H1 (cell line): ENCODE data around the gene CMIP. TPM values are rescaled to one million over a fixed set of nuclear protein-coding genes. Genes with fewer than 3 reads are reported as not detected.

Experiments
- BRCA1 ChIP-seq: IDR thresholded peaks from 2 replicates; pipeline ENCODE4 v1.6.1; 2012; ENCODE audit warnings: low read depth, low read length, improper control_type of control experiment
- CHD7 ChIP-seq: fragments of 300-600 bp; sonication (generic); IDR thresholded peaks from 2 replicates; pipeline ENCODE4 v1.7.1; 2012; ENCODE audit warnings: low read length, moderate library complexity, mild to moderate bottlenecking, inconsistent platforms; ENCODE audit not compliant: insufficient replicate concordance
- EP300 ChIP-seq, 2 experiments: IDR thresholded peaks; 1 replicate in 1 of 2; 2 replicates in 1 of 2; pipeline ENCODE4 v1.6.1; 2011 to 2012; ENCODE audit warnings: low read depth in 2 of 2, low read length in 2 of 2, mild to moderate bottlenecking in 2 of 2, borderline replicate concordance in 1 of 2, inconsistent platforms in 1 of 2, moderate library complexity in 1 of 2
- NRF1 ChIP-seq: IDR thresholded peaks from 2 replicates; pipeline ENCODE4 v1.6.1; 2011; ENCODE audit warnings: mild to moderate bottlenecking, low read depth, low read length, improper control_type of control experiment
- SUZ12 ChIP-seq: fragments of 200-600 bp; sonication (generic); IDR thresholded peaks from 2 replicates; pipeline ENCODE4 v1.6.1; 2012; ENCODE audit warnings: mild to moderate bottlenecking, inconsistent platforms, low read length, moderate library complexity, mixed read lengths
- polyA plus RNA-seq, 7 experiments: library from polyadenylated mRNA; depleted of rRNA in 3 of 7; stranded (reverse) in 5 of 7; unstranded in 2 of 7; fragments of >200 nt in 5 of 7; fragments of 200-250 nt in 2 of 7; gene quantifications; 1 replicate in 5 of 7; 2 replicates in 1 of 7; 4 replicates in 1 of 7; pipeline versions ENCODE4 v1.2.1 to v1.2.3, GENCODE V29; 2011 to 2013; ENCODE audit warnings: missing spikeins in 2 of 7, mixed read lengths in 2 of 7
- total RNA-seq: library from RNA; stranded (reverse); fragmentation: NEBNext Ultra II Directional; extraction: Animal tissue kit (Norgen Biotek cat#: 25700); gene quantifications from 2 replicates; pipeline ENCODE4 v1.2.1, GENCODE V29; 2021

The CMIP gene
- total and polyA plus RNA-seq, 2 of the 8 experiments (the other 6 are each of a cell fraction or from before 2014, with no cell fraction given), result 7.9 to 53.2 TPM

DNA sequence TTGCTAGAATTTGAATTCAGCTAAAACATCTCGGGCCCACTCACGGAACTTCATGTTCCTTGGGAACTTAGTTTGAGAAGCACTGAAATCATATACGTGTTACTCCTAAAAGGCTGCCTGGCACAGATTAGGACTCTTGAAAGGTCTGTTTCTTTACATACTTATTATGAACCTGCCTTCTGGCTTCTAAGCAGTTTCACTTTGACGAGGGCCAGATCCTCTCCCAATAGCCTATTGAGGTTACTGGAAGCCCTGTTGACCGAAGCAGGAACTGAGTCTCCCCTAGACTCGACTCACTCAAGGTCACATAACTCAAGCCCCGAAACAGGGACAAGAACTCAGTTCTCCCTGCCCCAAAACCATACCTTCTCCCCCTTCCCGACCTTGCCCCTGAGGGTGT, 212.6 kb downstream of the CMIP start (continued):
- TF ChIP-seq CHD7 (no peak), SUZ12 (no peak), EP300 (IDR thresholded peaks at IDR 0.05; ENCODE audit: borderline replicate concordance in 1 of 2, low read depth in 2 of 2, low read length in 2 of 2) (no peak), NRF1 (no peak), BRCA1 (no peak)
